Nephron progenitor cell (in vitro differentiated cells): Measurements from ENCODE around the gene STUB1.

Experiments used
- DNase-seq: peaks from one replicate; pipeline ENCODE4 v3.0.0; 2021
- H3K27ac Mint-ChIP-seq: 2 replicates; pipeline ENCODE4 v1.8.0; 2021; ENCODE audit warnings: mild to moderate bottlenecking, moderate library complexity, mixed read lengths
- H3K27me3 Mint-ChIP-seq: 2 replicates; pipeline ENCODE4 v1.8.0; 2021; ENCODE audit warnings: mild to moderate bottlenecking, low read depth, mixed read lengths; ENCODE audit not compliant: poor library complexity
- H3K36me3 Mint-ChIP-seq: 2 replicates; pipeline ENCODE4 v1.8.0; 2021; ENCODE audit warnings: low read depth, mixed read lengths
- H3K4me1 Mint-ChIP-seq: 2 replicates; pipeline ENCODE4 v1.8.0; 2021; ENCODE audit warnings: mixed read lengths
- H3K4me3 Mint-ChIP-seq: 2 replicates; pipeline ENCODE4 v1.8.0; 2021; ENCODE audit warnings: mild to moderate bottlenecking, moderate library complexity, mixed read lengths
- H3K9me3 Mint-ChIP-seq: 2 replicates; pipeline ENCODE4 v1.8.0; 2021; ENCODE audit warnings: mild to moderate bottlenecking, moderate library complexity, mixed read lengths
- TF ChIP-seq, protein P1 (sequence below): fragments of 200-600 bp; sonication (generic); IDR thresholded peaks from 2 replicates; pipeline ENCODE4 v1.5.0; 2021; ENCODE audit warnings: antibody characterized with exemption

STUB1 gene

DNA sequence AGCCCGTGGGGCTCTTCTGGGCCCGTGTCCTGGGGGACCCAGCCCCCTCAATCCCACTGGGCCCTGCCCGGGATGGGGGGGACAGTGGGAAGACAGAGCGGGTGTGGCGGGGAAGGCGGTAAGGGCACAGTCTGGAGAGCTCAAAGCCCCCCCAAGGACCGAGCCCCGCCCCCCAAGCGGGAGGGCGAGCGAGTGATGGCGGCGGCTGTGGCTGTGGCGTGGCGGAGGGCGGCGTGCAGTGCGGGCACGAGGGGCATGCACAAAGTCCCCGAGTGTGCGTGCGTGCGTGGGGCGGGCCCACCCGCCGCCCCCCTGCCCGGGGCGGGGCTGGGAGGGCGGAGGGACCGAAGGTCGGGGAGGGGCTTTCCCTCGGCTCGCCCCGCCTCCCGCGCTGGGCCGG lies 13.6 kb downstream of the STUB1 start:
- no peaks in the 10 kb centered on the region for H3K36me3 Mint-ChIP-seq
- H3K27ac Mint-ChIP-seq = no peak overlapping the region

DNA sequence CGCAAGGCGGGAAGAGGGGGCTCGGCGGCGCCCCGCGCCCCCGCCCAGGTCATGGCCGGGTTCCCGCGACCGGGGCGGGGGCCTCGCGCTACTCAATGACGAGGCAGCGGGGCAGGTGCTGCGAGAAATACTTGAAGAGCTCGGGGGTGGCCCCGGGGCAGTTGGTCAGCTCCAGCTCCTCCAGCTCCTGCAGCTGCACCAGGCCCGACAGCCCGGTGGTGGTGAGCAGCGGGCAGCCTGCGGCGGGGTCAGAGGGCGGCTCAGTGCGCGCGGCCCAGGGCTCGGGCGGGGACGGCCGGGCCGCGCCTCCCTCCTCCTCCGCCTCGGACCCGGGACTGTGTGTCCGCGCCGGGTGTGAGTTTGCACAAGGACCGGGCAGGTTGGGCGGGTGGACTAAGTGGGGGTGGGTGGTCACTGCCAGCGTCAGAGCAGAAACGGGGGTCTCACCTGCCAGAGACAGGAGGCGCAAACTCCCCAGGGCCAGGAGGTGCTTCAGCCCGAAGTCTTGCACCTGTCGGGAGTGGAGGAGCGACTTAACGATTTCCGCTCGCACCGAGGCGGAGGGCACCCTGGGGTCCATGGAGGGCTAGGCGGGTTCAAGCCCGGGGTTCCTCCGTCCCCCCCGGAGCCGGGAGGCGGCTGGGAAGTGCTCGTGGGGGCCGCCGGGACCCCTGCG lies 14.1 kb downstream of the STUB1 start:
- H3K4me3 Mint-ChIP-seq = no peak overlapping the region
- H3K4me1 Mint-ChIP-seq = peaks cover 17% of the 10 kb centered on the region
- no peak overlapping the region for H3K27ac Mint-ChIP-seq
- peak; percentile 49 for DNase-seq
- no peaks in the 10 kb centered on the region for H3K36me3 Mint-ChIP-seq
- H3K9me3 Mint-ChIP-seq = peaks cover 3% of the 10 kb centered on the region
- peaks cover 86% of the 10 kb centered on the region for H3K27me3 Mint-ChIP-seq
- TF ChIP-seq, protein P1, sequence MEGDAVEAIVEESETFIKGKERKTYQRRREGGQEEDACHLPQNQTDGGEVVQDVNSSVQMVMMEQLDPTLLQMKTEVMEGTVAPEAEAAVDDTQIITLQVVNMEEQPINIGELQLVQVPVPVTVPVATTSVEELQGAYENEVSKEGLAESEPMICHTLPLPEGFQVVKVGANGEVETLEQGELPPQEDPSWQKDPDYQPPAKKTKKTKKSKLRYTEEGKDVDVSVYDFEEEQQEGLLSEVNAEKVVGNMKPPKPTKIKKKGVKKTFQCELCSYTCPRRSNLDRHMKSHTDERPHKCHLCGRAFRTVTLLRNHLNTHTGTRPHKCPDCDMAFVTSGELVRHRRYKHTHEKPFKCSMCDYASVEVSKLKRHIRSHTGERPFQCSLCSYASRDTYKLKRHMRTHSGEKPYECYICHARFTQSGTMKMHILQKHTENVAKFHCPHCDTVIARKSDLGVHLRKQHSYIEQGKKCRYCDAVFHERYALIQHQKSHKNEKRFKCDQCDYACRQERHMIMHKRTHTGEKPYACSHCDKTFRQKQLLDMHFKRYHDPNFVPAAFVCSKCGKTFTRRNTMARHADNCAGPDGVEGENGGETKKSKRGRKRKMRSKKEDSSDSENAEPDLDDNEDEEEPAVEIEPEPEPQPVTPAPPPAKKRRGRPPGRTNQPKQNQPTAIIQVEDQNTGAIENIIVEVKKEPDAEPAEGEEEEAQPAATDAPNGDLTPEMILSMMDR = no peak

More for the DNA sequence above, 13.6 kb downstream of the STUB1 start:
- Mint-ChIP-seq H3K4me3 (no peak overlapping the region), H3K27me3 (peaks cover 80% of the 10 kb centered on the region), H3K9me3 (peaks cover 3% of the 10 kb centered on the region), H3K4me1 (peaks cover 22% of the 10 kb centered on the region)
- TF ChIP-seq, protein P1 = no peak
- no peak for DNase-seq

DNA sequence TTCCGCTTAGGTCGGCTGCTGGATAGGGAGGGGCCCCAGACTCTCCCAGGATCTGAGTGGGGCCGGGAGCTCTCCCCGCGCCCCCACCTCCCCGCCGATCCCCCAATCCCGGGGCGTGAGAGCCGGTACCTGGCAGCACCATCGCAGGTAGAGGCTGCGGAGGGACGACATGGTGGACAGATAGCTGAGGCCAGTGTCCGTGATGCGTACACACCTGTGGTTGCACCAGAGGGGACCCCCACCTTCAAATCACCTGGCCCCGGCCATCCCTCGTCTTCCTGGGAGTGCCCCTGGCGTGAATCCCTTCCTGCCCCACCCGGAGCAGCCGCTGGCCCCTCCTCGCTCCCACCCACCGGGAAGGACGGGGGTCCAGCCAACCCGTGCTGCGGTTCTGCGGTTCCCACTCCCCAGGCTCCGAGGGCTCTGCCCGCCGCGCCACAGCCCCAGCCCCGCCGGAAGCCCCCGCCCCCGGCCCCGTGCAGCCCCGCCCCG lies 14.7 kb downstream of the STUB1 start:
- no peak overlapping the region for H3K27ac Mint-ChIP-seq
- peaks cover 12% of the 10 kb centered on the region for H3K4me1 Mint-ChIP-seq
- H3K4me3 Mint-ChIP-seq = no peak overlapping the region
- peaks cover 3% of the 10 kb centered on the region for H3K9me3 Mint-ChIP-seq
- DNase-seq = no peak
- no peaks in the 10 kb centered on the region for H3K36me3 Mint-ChIP-seq
- TF ChIP-seq, protein P1 = no peak
- H3K27me3 Mint-ChIP-seq = peaks cover 92% of the 10 kb centered on the region

DNA sequence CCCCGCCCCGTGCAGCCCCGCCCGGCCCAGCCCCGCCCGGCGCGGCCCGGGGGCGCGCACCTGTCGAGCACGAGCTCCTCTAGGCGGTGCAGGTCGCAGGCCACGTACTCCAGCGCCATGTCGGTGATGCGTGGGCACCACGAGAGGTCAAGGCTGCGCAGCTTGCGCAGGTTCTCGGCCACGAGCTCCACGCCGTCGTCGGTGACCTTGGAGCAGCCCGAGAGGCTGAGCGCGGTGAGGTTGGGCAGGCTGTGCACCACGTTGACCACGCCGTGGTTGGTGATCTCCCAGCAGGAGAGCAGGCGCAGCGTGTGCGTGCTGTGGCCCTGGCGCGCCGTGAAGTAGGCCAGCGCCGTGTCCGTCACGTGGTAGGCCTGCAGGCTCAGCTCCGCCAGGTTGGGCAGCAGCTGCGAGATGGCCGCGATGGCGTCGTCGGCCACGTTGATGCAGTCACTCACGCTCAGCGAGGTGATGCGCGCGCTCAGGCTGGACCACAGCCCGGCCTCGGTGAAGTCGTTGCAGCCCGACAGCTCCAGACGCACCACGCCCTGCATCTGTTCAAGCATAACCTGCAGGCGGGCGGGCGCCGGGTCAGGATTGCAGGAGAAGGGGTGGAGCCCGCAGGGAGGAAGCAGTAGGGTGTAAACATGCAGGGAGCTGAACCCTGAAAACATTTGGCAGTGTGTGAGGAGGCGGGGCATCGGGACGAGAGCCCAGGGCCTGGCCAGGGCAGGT lies 15.3 kb downstream of the STUB1 start:
- H3K4me1 Mint-ChIP-seq = peaks cover 7% of the 10 kb centered on the region
- TF ChIP-seq, protein P1 = no peak
- H3K4me3 Mint-ChIP-seq = peak overlapping the region; percentile 40
- H3K36me3 Mint-ChIP-seq = no peaks in the 10 kb centered on the region
- no peak overlapping the region for H3K27ac Mint-ChIP-seq
- peaks cover 3% of the 10 kb centered on the region for H3K9me3 Mint-ChIP-seq
- peak; percentile 57 for DNase-seq
- H3K27me3 Mint-ChIP-seq = peaks cover 98% of the 10 kb centered on the region

DNA sequence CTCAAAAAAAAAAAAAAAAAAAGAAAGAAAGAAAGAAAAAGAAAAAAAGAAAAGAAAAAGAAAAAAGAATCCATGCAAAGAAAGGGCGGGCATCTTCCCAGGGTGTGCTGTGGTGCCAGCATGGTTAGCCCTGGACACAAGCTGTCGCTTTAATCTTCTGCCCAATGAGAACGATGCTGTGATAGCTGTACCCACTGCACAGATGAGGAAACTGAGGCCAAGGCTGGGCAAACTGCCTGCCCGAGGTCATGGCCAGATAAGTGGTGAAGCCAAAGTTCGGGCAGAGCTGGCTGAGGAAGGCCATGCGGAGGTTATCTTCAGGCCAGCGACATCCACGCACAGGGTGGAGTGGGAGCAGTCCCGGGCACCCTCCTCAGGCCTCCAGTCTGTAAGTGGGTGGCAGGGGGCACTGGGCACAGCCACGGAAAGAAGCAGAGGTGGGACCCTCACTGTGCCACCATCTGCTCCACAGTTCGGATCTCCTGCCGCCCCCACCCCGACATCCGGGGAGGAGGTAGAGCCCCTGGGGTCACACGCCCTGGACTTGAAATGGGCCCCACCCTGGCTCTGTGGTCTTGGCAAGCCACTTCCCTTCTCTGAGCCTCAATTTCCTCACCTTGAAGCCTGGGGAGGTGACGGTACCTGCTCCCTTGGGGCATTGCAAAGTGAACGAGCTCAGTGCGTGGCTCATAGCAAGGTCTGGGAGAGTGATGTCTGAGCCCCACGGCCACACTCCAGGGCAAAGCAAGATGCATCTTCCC lies 18.9 kb downstream of the STUB1 start:
- no peak for DNase-seq
- no peaks in the 10 kb centered on the region for H3K4me1 Mint-ChIP-seq
- no peak overlapping the region for H3K27ac Mint-ChIP-seq
- no peaks in the 10 kb centered on the region for H3K9me3 Mint-ChIP-seq
- peaks cover 98% of the 10 kb centered on the region for H3K27me3 Mint-ChIP-seq
- TF ChIP-seq, protein P1 = no peak
- H3K4me3 Mint-ChIP-seq = no peak overlapping the region
- H3K36me3 Mint-ChIP-seq = no peaks in the 10 kb centered on the region
